ENCODE data around the gene ABCA6.

Gene ABCA6

GRCh38 chr17:69046121-69046807, 95.4 kb downstream of the ABCA6 start:
- Histone ChIP-seq H2AFZ (ENCODE audit: low read length) (no peak overlapping the region), H3K4me3 (ENCODE audit: low read length) (no peak overlapping the region), H3K36me3 (replicated peaks; ENCODE audit: insufficient read depth, low read length) (no peaks in the 10 kb centered on the region), H3K27ac (ENCODE audit: low read length) (no peak overlapping the region), H3K4me1 (ENCODE audit: low read length) (no peaks in the 10 kb centered on the region), H3K9ac (ENCODE audit: low read length) (no peak overlapping the region), H3F3A (ENCODE audit: insufficient read depth, low read length) (no peaks in the 10 kb centered on the region), H3K79me2 (ENCODE audit: low read length) (no peaks in the 10 kb centered on the region), H3K9me2 (replicated peaks; ENCODE audit: insufficient read depth, low read length) (peaks cover 3% of the 10 kb centered on the region; the same call in 1 of the 2 replicates), H3K27me3 (replicated peaks; ENCODE audit: insufficient read depth, low read length) (no peaks in the 10 kb centered on the region), H3K9me3 (replicated peaks; ENCODE audit: insufficient read depth, low read length) (no peaks in the 10 kb centered on the region), H3K4me2 (ENCODE audit: low read depth, low read length) (no peak overlapping the region), H4K20me1 (ENCODE audit: insufficient read depth, low read length) (no peaks in the 10 kb centered on the region)
- no peak for DNase-seq
- no peak for TF ChIP-seq EZH2phosphoT487 (IDR thresholded peaks at IDR 0.05; ENCODE audit: low read length)
- TF ChIP-seq CTCF (IDR thresholded peaks at IDR 0.05; ENCODE audit: low read length): no peak
- TF ChIP-seq EZH2 (optimal IDR thresholded peaks at IDR 0.05; ENCODE audit: low read depth, low read length): no peak

- Histone ChIP-seq H4K20me1 (ENCODE audit: insufficient read depth, low read length) (no peaks in the 10 kb centered on the region), H3K4me1 (ENCODE audit: low read length) (no peaks in the 10 kb centered on the region), H3K4me2 (ENCODE audit: low read depth, low read length) (no peak overlapping the region), H3K79me2 (ENCODE audit: low read length) (no peaks in the 10 kb centered on the region), H2AFZ (ENCODE audit: low read length) (no peak overlapping the region), H3K9me2 (replicated peaks; ENCODE audit: insufficient read depth, low read length) (peaks cover 3% of the 10 kb centered on the region; the same call in 1 of the 2 replicates), H3K9ac (ENCODE audit: low read length) (no peak overlapping the region), H3F3A (ENCODE audit: insufficient read depth, low read length) (no peaks in the 10 kb centered on the region), H3K9me3 (replicated peaks; ENCODE audit: insufficient read depth, low read length) (no peaks in the 10 kb centered on the region), H3K4me3 (ENCODE audit: low read length) (no peak overlapping the region), H3K27ac (ENCODE audit: low read length) (no peak overlapping the region), H3K36me3 (replicated peaks; ENCODE audit: insufficient read depth, low read length) (no peaks in the 10 kb centered on the region), H3K27me3 (replicated peaks; ENCODE audit: insufficient read depth, low read length) (no peaks in the 10 kb centered on the region)
- DNase-seq: no peak
- TF ChIP-seq CTCF (IDR thresholded peaks at IDR 0.05; ENCODE audit: low read length): no peak
- no peak for TF ChIP-seq EZH2 (optimal IDR thresholded peaks at IDR 0.05; ENCODE audit: low read depth, low read length)
- TF ChIP-seq EZH2phosphoT487 (IDR thresholded peaks at IDR 0.05; ENCODE audit: low read length): no peak
Observed at GRCh38 chr17:69045646-69046045, 96.0 kb downstream of the ABCA6 start.

- Histone ChIP-seq H3K4me3 (ENCODE audit: low read length) (no peak overlapping the region), H3K36me3 (replicated peaks; ENCODE audit: insufficient read depth, low read length) (no peaks in the 10 kb centered on the region), H3K9ac (ENCODE audit: low read length) (no peak overlapping the region), H2AFZ (ENCODE audit: low read length) (no peak overlapping the region), H3K9me2 (replicated peaks; ENCODE audit: insufficient read depth, low read length) (0 out of 2 replicates have a peak, but pooled peaks cover under 1% of the 10 kb centered on the region), H4K20me1 (ENCODE audit: insufficient read depth, low read length) (no peaks in the 10 kb centered on the region), H3K4me2 (ENCODE audit: low read depth, low read length) (no peak overlapping the region), H3K79me2 (ENCODE audit: low read length) (no peaks in the 10 kb centered on the region), H3K4me1 (ENCODE audit: low read length) (no peaks in the 10 kb centered on the region), H3K27me3 (replicated peaks; ENCODE audit: insufficient read depth, low read length) (no peaks in the 10 kb centered on the region), H3K9me3 (replicated peaks; ENCODE audit: insufficient read depth, low read length) (no peaks in the 10 kb centered on the region), H3K27ac (ENCODE audit: low read length) (no peak overlapping the region), H3F3A (ENCODE audit: insufficient read depth, low read length) (no peaks in the 10 kb centered on the region)
- TF ChIP-seq CTCF (IDR thresholded peaks at IDR 0.05; ENCODE audit: low read length): no peak
- no peak for TF ChIP-seq EZH2 (optimal IDR thresholded peaks at IDR 0.05; ENCODE audit: low read depth, low read length)
- no peak for TF ChIP-seq EZH2phosphoT487 (IDR thresholded peaks at IDR 0.05; ENCODE audit: low read length)
- DNase-seq: no peak
Observed at GRCh38 chr17:69044371-69044770, 97.3 kb downstream of the ABCA6 start.
